IMR-90 (cell line): ENCODE data around the gene ZNF470. TPM values are rescaled to one million over a fixed set of nuclear protein-coding genes. Genes with fewer than 3 reads are reported as not detected.

Experiments used
- ATAC-seq: fragments of 200-7000 bp; cut with Tn5 transposase; 2 replicates; pipeline ENCODE4 v1.9.1; 2020; ENCODE audit warnings: low read depth, mild to moderate bottlenecking, moderate library complexity
- Bru-seq: library from RNA; stranded (reverse); fragments of 400-500 nt; gene quantifications from one replicate; lab custom pipeline; 2021; lab: Mats Ljungman, UMichigan
- BruChase-seq, 2 experiments: library from RNA; stranded (reverse); fragments of 400-500 nt; gene quantifications; one replicate each; lab custom pipeline; 2021; lab: Mats Ljungman, UMichigan
- BruUV-seq: library from RNA; stranded (reverse); fragments of 400-500 nt; replicated peaks from 2 replicates; lab custom pipeline; 2021; lab: Mats Ljungman, UMichigan
- CTCF ChIA-PET: fragments of 300-600 bp; formaldehyde crosslinking; extraction: SDS; loops from one replicate; lab custom pipeline; 2021; ENCODE audit warnings: antibody characterized with exemption; lab: Yijun Ruan, JAX
- POLR2A ChIA-PET: fragments of 300-600 bp; sonication (Branson Sonifier 250); formaldehyde crosslinking; loops from one replicate; lab custom pipeline; 2022; ENCODE audit warnings: antibody characterized with exemption; ENCODE audit not compliant: unreplicated experiment; lab: Charles Lee
- DNase-seq: peaks from one replicate; pipeline ENCODE4 v3.0.0; 2013
- H2AFZ ChIP-seq: replicated peaks from 2 replicates; pipeline ENCODE3; 2013; ENCODE audit warnings: low read length, mild to moderate bottlenecking; ENCODE audit not compliant: poor library complexity
- H2AK5ac ChIP-seq: 2 replicates; pipeline ENCODE4 v1.6.1; 2013; ENCODE audit warnings: low read depth, low read length, inconsistent platforms
- H2AK9ac ChIP-seq: replicated peaks from 2 replicates; pipeline ENCODE3; 2013; ENCODE audit warnings: mild to moderate bottlenecking, low read depth, low read length, moderate library complexity; ENCODE audit not compliant: poor library complexity
- H2BK120ac ChIP-seq: 2 replicates; pipeline ENCODE4 v1.6.1; 2013; ENCODE audit warnings: low read depth, low read length, inconsistent platforms
- H2BK15ac ChIP-seq: 3 replicates; pipeline ENCODE4 v1.6.1; 2013; ENCODE audit warnings: low read depth, low read length, inconsistent platforms
- H2BK20ac ChIP-seq: 2 replicates; pipeline ENCODE4 v1.6.1; 2013; ENCODE audit warnings: low read depth, mild to moderate bottlenecking, inconsistent platforms, low read length, moderate library complexity
- H2BK5ac ChIP-seq: 2 replicates; pipeline ENCODE4 v1.6.1; 2013; ENCODE audit warnings: mild to moderate bottlenecking, low read depth, low read length, inconsistent platforms; ENCODE audit not compliant: poor library complexity, severe bottlenecking
- H3K14ac ChIP-seq: replicated peaks from 2 replicates; pipeline ENCODE4 v1.6.1; 2013; ENCODE audit warnings: low read depth, low read length, inconsistent platforms
- H3K18ac ChIP-seq: 2 replicates; pipeline ENCODE4 v1.6.1; 2013; ENCODE audit warnings: low read depth, low read length, control low read depth
- H3K23ac ChIP-seq: 2 replicates; pipeline ENCODE4 v1.6.1; 2013; ENCODE audit warnings: low read depth, low read length, inconsistent platforms
- H3K27ac ChIP-seq: 2 replicates; pipeline ENCODE4 v1.5.1; 2013; ENCODE audit warnings: mild to moderate bottlenecking, control low read depth, low read length; ENCODE audit not compliant: insufficient read depth
- H3K27me3 ChIP-seq: 2 replicates; pipeline ENCODE4 v1.6.1; 2013; ENCODE audit warnings: low read length; ENCODE audit not compliant: control insufficient read depth, insufficient read depth
- H3K36me3 ChIP-seq: 2 replicates; pipeline ENCODE4 v1.6.1; 2013; ENCODE audit warnings: low read length, mixed read lengths; ENCODE audit not compliant: control insufficient read depth, insufficient read depth
- H3K4ac ChIP-seq: 2 replicates; pipeline ENCODE4 v1.6.1; 2013; ENCODE audit warnings: low read depth, low read length, inconsistent platforms
- H3K4me1 ChIP-seq: 2 replicates; pipeline ENCODE4 v1.6.1; 2013; ENCODE audit warnings: low read length, mixed read lengths; ENCODE audit not compliant: control insufficient read depth, insufficient read depth
- H3K4me2 ChIP-seq: 2 replicates; pipeline ENCODE4 v1.6.1; 2013; ENCODE audit warnings: low read depth, mild to moderate bottlenecking, control low read depth, low read length, moderate library complexity
- H3K4me3 ChIP-seq: 2 replicates; pipeline ENCODE4 v1.5.1; 2013; ENCODE audit warnings: low read depth, mild to moderate bottlenecking, control low read depth, low read length, moderate library complexity; ENCODE audit not compliant: insufficient read depth
- H3K56ac ChIP-seq: 2 replicates; pipeline ENCODE4 v1.6.1; 2013; ENCODE audit warnings: low read length, inconsistent platforms; ENCODE audit not compliant: insufficient read depth; ENCODE audit errors: extremely low read depth
- H3K79me1 ChIP-seq, 2 experiments: 2 replicates each; pipeline ENCODE4 v1.6.1; 2013; ENCODE audit warnings: low read length in 2 of 2, inconsistent platforms in 1 of 2, low read depth in 1 of 2
- H3K9ac ChIP-seq: 2 replicates; pipeline ENCODE4 v1.6.1; 2013; ENCODE audit warnings: low read depth, low read length, control low read depth
- H3K9me1 ChIP-seq: 2 replicates; pipeline ENCODE4 v1.6.1; 2013; ENCODE audit warnings: low read length, inconsistent platforms; ENCODE audit not compliant: insufficient read depth
- H3K9me3 ChIP-seq: 2 replicates; pipeline ENCODE4 v1.6.1; 2013; ENCODE audit warnings: low read length; ENCODE audit not compliant: control insufficient read depth, insufficient read depth
- H4K20me1 ChIP-seq: 2 replicates; pipeline ENCODE4 v1.6.1; 2013; ENCODE audit warnings: low read length, inconsistent platforms; ENCODE audit not compliant: insufficient read depth
- H4K5ac ChIP-seq: 2 replicates; pipeline ENCODE4 v1.6.1; 2013; ENCODE audit warnings: mild to moderate bottlenecking, low read depth, low read length, control low read depth
- H4K8ac ChIP-seq, 2 experiments: 2 replicates each; pipeline ENCODE4 v1.6.1; 2013; ENCODE audit warnings: low read depth in 2 of 2, low read length in 2 of 2, control low read depth in 1 of 2, inconsistent platforms in 1 of 2
- H4K91ac ChIP-seq: 2 replicates; pipeline ENCODE4 v1.6.1; 2013; ENCODE audit warnings: low read depth, low read length, inconsistent platforms; ENCODE audit not compliant: insufficient read depth
- BHLHE40 ChIP-seq: fragments of 150-350 bp; IDR thresholded peaks from 2 replicates; pipeline ENCODE4 v1.6.1; 2016; ENCODE audit warnings: mild to moderate bottlenecking, low read depth, low read length
- CEBPB ChIP-seq: IDR thresholded peaks from 2 replicates; pipeline ENCODE4 v1.6.1; 2012; ENCODE audit warnings: low read depth, low read length, improper control_type of control experiment
- CHD1 ChIP-seq: IDR thresholded peaks from 2 replicates; pipeline ENCODE4 v1.6.1; 2012; ENCODE audit warnings: low read depth, low read length, improper control_type of control experiment
- FOS ChIP-seq: fragments of 150-350 bp; IDR thresholded peaks from 2 replicates; pipeline ENCODE4 v1.6.1; 2016; ENCODE audit warnings: low read depth, low read length
- MAFK ChIP-seq: IDR thresholded peaks from 2 replicates; pipeline ENCODE4 v1.6.1; 2012; ENCODE audit warnings: low read depth, low read length, improper control_type of control experiment
- MXI1 ChIP-seq: IDR thresholded peaks from 2 replicates; pipeline ENCODE4 v1.6.1; 2012; ENCODE audit warnings: low read depth, mild to moderate bottlenecking, low read length, moderate library complexity, borderline replicate concordance
- NFE2L2 ChIP-seq: fragments of 150-350 bp; IDR thresholded peaks from 2 replicates; pipeline ENCODE4 v1.6.1; 2016; ENCODE audit warnings: low read depth, mild to moderate bottlenecking, low read length
- POLR2A ChIP-seq: IDR thresholded peaks from 2 replicates; pipeline ENCODE4 v1.6.1; 2012; ENCODE audit warnings: mild to moderate bottlenecking, low read depth, low read length
- RAD21 ChIP-seq: IDR thresholded peaks from 2 replicates; pipeline ENCODE4 v1.6.1; 2012; ENCODE audit warnings: low read length, improper control_type of control experiment
- RCOR1 ChIP-seq: IDR thresholded peaks from 2 replicates; pipeline ENCODE4 v1.6.1; 2012; ENCODE audit warnings: mild to moderate bottlenecking, low read length, improper control_type of control experiment; ENCODE audit not compliant: insufficient replicate concordance
- RFX5 ChIP-seq: IDR thresholded peaks from 2 replicates; pipeline ENCODE4 v1.8.0; 2012; ENCODE audit warnings: low read depth, mild to moderate bottlenecking, low read length, moderate library complexity
- SMC3 ChIP-seq: fragments of 150-350 bp; IDR thresholded peaks from 2 replicates; pipeline ENCODE4 v1.6.1; 2016; ENCODE audit warnings: low read depth, mild to moderate bottlenecking, antibody characterized with exemption, low read length, moderate library complexity
- WGBS, 2 experiments: methylation state at CpG; one replicate each; pipeline versions ENCODE4 v1.1.5 to v1.1.7; 2013; ENCODE audit warnings: missing lambda C conversion rate in 2 of 2; ENCODE audit not compliant: insufficient read length in 1 of 2; ENCODE audit errors: extremely low coverage in 2 of 2; 5-methylcytosine and 5-hydroxymethylcytosine counted together
- dilution Hi-C: fragments of 300-500 bp; cut with HindIII; formaldehyde crosslinking; loops from one replicate; pipeline ENCODE4 v1.14.3; 2018; ENCODE audit warnings: low sequenced_read_pairs; ENCODE audit not compliant: unreplicated experiment
- in situ Hi-C: fragments of 300-500 bp; cut with MboI; formaldehyde crosslinking; loops from 3 replicates; pipeline ENCODE4 v1.14.3; 2019; ENCODE audit warnings: low sequenced_read_pairs, inconsistent platforms, mixed read lengths
- intact Hi-C: fragments of 100-400 bp; cut with micrococcal nuclease; formaldehyde crosslinking; loops from 2 replicates; pipeline ENCODE4 v1.10.0; 2022
- long read RNA-seq: library from polyadenylated mRNA; unstranded; transcript quantifications from one replicate; pipeline ENCODE4 v2.0.0, GENCODE V29; 2021; ENCODE audit not compliant: unreplicated experiment
- polyA plus RNA-seq, 3 experiments: library from polyadenylated mRNA; depleted of rRNA; stranded (reverse); fragments of >200 nt; gene quantifications; 2 replicates each; pipeline ENCODE4 v1.2.3, GENCODE V29; 2012; ENCODE audit warnings: low replicate concordance in 1 of 3
- total RNA-seq: library from RNA; depleted of rRNA; stranded (reverse); fragments of >200 nt; gene quantifications from 2 replicates; pipeline ENCODE4 v1.2.3, GENCODE V29; 2012; rRNA removed
- TF ChIP-seq, protein P1 (sequence below): fragments of 150-350 bp; IDR thresholded peaks from 2 replicates; pipeline ENCODE4 v1.6.1; 2017; ENCODE audit warnings: mild to moderate bottlenecking, antibody characterized with exemption, low read length, low read depth
- TF ChIP-seq, protein P2 (sequence below): fragments of 150-350 bp; IDR thresholded peaks from 2 replicates; pipeline ENCODE4 v1.6.1; 2016; ENCODE audit warnings: low read depth, mild to moderate bottlenecking, low read length, moderate library complexity, borderline replicate concordance

Gene ZNF470
- total RNA-seq, result 3.8 and 4.4 TPM in 2 replicates
- polyA plus RNA-seq (2012; rRNA removed), result 1.5 and 1.7 TPM in 2 replicates
- 0.54 and 0.64 TPM in 2 replicates for polyA plus RNA-seq (2012; cell fraction: cytosol; rRNA removed)
- 1.8 and 5.9 TPM in 2 replicates for polyA plus RNA-seq (2012; cell fraction: nucleus; rRNA removed; ENCODE audit: low replicate concordance)
- Bru-seq, nascent RNA, result percentile 51 among the genes with signal in this experiment
- percentile 53 among the genes with signal in this experiment for BruChase-seq, experiment 1, labeled RNA remaining after a 6-hour chase
- percentile 67 among the genes with signal in this experiment for BruChase-seq, experiment 2, labeled RNA remaining after a 2-hour chase
- long read RNA-seq, full-length matches to known transcripts, result 1 of 3 reads
- long read RNA-seq, partial matches to known transcripts, result 0 of 3 reads
- long read RNA-seq, other reads (novel, unspliced or antisense), result 2 of 3 reads

DNA sequence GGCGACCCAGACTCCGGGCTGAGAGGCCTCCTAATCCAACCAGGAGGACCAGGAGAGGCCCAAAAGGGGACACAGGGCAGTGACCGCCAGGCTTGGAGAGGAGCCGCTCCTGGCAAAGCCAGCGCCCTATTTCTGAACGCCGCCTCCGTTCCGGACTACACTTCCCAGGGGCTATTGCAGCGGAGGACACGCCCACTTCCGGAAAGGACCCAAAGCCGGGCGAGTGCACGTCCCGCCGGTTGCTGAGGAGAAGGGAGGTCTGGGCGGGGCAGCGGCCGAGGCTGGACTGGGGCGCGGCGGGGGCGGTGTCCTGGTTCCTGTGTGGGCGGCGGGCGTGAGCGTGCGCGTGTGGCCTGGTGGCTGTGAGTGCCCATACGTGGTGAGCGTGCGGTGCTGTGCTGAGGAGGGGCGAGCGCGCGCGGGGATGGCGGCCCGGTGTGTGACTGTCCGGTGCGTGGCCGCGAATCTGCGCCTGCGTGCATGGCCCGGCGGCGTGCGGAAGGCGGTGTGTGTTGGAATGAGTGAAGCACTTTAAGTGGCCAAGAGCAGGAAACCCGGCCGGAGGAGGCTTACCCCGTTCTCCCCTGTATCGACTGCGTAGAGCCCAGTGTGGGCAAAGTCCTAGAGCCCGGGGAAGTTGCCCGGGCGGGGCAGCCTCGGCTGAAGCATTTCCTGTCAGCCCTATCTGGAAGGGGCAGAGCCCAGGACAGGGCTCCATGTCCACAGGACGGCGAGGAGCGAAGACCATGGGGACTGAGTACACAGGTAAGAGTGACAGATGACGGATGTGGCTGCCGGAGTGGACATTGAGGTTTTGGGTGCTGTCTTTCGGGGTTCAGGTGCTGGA lies at the start of gene ZNF470:
Gene ZNF470, plus strand, starts transcription at position 195 of the 847 bp plus-strand sequence. CDS start 2,844 bp downstream, outside the sequence.
- H2BK120ac ChIP-seq, result no peak within 1 kb of the TSS
- peak within 1 kb of the TSS; percentile 87 for H2BK5ac ChIP-seq
- H3K18ac ChIP-seq, result peak within 1 kb of the TSS; percentile 82
- no peak within 1 kb of the TSS; the same call in 2 of the 3 replicates for H2BK15ac ChIP-seq
- H3K79me1 ChIP-seq, result peaks cover 6 to 16% of the 10 kb centered on the region in 2 experiments; a peak in 3 of 4 replicates
- peak within 1 kb of the TSS; percentile 98 for H3K4me3 ChIP-seq
- peak within 1 kb of the TSS; percentile 85; the same call in 1 of the 2 replicates for H3K23ac ChIP-seq
- peak within 1 kb of the TSS; percentile 75 to 93; a peak in 3 of 4 replicates for H4K8ac ChIP-seq
- H3K9me1 ChIP-seq, result no peaks in the 10 kb centered on the region
- dilution Hi-C loops (no loop called here), in situ Hi-C loops (no loop called here), intact Hi-C loops (loop anchor here (1.0 kb wide), 1 partner anchor 29 kb away; the partner anchor contains the start of gene ZFP28)
- H3K27ac ChIP-seq, result peak within 1 kb of the TSS; percentile 90
- H2AK5ac ChIP-seq, result peak within 1 kb of the TSS; percentile 29; the same call in 1 of the 2 replicates
- no peak within 1 kb of the TSS for H2BK20ac ChIP-seq
- peak within 1 kb of the TSS; percentile 94 for H3K9ac ChIP-seq
- H4K91ac ChIP-seq, result peak within 1 kb of the TSS; percentile 78; the same call in 1 of the 2 replicates
- peak within 1 kb of the TSS; percentile 98 for H3K14ac ChIP-seq
- CTCF ChIA-PET, result no interaction called here
- peaks cover 58% of the 10 kb centered on the region for H3K9me3 ChIP-seq
- no peaks in the 10 kb centered on the region for H3K27me3 ChIP-seq
- peak within 1 kb of the TSS; percentile 90 for H3K4me2 ChIP-seq
- 8% methylated on average over 13 of the region's 66 CpGs; no CpG with 5 or more reads in 1 of the 2 experiments for WGBS, 2 experiments
- ATAC-seq, result peak; percentile 99
- H2AK9ac ChIP-seq, result peak within 1 kb of the TSS; percentile 93
- peak within 1 kb of the TSS; percentile 91 for H3K4ac ChIP-seq
- DNase-seq, result peak; percentile 87
- peaks cover 19% of the 10 kb centered on the region for H3K36me3 ChIP-seq
- BruUV-seq, result no TSS peak
- H4K20me1 ChIP-seq, result no peaks in the 10 kb centered on the region
- peak within 1 kb of the TSS; percentile 100 for H2AFZ ChIP-seq
- peak within 1 kb of the TSS; percentile 97 for H4K5ac ChIP-seq
- no peaks in the 10 kb centered on the region for H3K4me1 ChIP-seq
- H3K56ac ChIP-seq, result peak within 1 kb of the TSS; percentile 59
- POLR2A ChIA-PET, result no interaction called here
- no peak for TF ChIP-seq RAD21
- TF ChIP-seq BHLHE40, result peak; percentile 52; the same call in 1 of the 2 replicates
- TF ChIP-seq, protein P1, sequence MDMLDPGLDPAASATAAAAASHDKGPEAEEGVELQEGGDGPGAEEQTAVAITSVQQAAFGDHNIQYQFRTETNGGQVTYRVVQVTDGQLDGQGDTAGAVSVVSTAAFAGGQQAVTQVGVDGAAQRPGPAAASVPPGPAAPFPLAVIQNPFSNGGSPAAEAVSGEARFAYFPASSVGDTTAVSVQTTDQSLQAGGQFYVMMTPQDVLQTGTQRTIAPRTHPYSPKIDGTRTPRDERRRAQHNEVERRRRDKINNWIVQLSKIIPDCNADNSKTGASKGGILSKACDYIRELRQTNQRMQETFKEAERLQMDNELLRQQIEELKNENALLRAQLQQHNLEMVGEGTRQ, result no peak
- TF ChIP-seq MXI1, result peak; percentile 73; the same call in 1 of the 2 replicates
- no peak for TF ChIP-seq FOS
- no peak for TF ChIP-seq SMC3
- peak; percentile 34; the same call in 1 of the 2 replicates for TF ChIP-seq RFX5
- TF ChIP-seq, protein P2, sequence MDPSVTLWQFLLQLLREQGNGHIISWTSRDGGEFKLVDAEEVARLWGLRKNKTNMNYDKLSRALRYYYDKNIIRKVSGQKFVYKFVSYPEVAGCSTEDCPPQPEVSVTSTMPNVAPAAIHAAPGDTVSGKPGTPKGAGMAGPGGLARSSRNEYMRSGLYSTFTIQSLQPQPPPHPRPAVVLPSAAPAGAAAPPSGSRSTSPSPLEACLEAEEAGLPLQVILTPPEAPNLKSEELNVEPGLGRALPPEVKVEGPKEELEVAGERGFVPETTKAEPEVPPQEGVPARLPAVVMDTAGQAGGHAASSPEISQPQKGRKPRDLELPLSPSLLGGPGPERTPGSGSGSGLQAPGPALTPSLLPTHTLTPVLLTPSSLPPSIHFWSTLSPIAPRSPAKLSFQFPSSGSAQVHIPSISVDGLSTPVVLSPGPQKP, result no peak
- no peak for TF ChIP-seq POLR2A
- no peak for TF ChIP-seq RCOR1
- no peak for TF ChIP-seq CEBPB
- TF ChIP-seq CHD1, result no peak
- no peak for TF ChIP-seq MAFK
- no peak for TF ChIP-seq NFE2L2
